H1 (cell line): ENCODE measurements around the gene PLSCR5. TPM values are rescaled to one million over a fixed set of nuclear protein-coding genes. Genes with fewer than 3 reads are reported as not detected.

ENCODE experiments used
- CTCF ChIA-PET: fragments of 300-600 bp; sonication (Branson Sonifier 250); formaldehyde crosslinking; loops from one replicate; lab custom pipeline; 2021; ENCODE audit not compliant: partially characterized antibody; lab: Charles Lee
- POLR2A ChIA-PET: fragments of 300-600 bp; sonication (Branson Sonifier 250); formaldehyde crosslinking; loops from one replicate; lab custom pipeline; 2021; ENCODE audit warnings: inconsistent platforms; ENCODE audit not compliant: partially characterized antibody; lab: Charles Lee
- DNase-seq, 2 experiments: peaks; one replicate each; pipeline versions ENCODE4 v3.0.0 to v3.0.0-alpha.2; 2010 to 2022; ENCODE audit warnings: low spot score in 2 of 2, low read depth in 1 of 2, mixed read lengths in 1 of 2
- FAIRE-seq: peaks from 2 replicates; lab custom pipeline; 2011; peaks lifted over from hg19 to GRCh38; lab: Jason Lieb, UNC
- H2AFZ ChIP-seq: 2 replicates; pipeline ENCODE4 v1.8.1; 2012; ENCODE audit warnings: low read length, inconsistent platforms
- H2AK5ac ChIP-seq: 2 replicates; pipeline ENCODE4 v1.6.1; 2013; ENCODE audit warnings: low read depth, low read length
- H2BK120ac ChIP-seq: replicated peaks from 2 replicates; pipeline ENCODE3; 2013; ENCODE audit warnings: low read depth, low read length, inconsistent platforms
- H2BK12ac ChIP-seq: 2 replicates; pipeline ENCODE4 v1.6.1; 2013; ENCODE audit warnings: low read depth, low read length
- H2BK15ac ChIP-seq: 2 replicates; pipeline ENCODE4 v1.6.1; 2013; ENCODE audit warnings: low read length
- H2BK20ac ChIP-seq: 2 replicates; pipeline ENCODE4 v1.6.1; 2013; ENCODE audit warnings: low read length
- H2BK5ac ChIP-seq: 2 replicates; pipeline ENCODE4 v1.6.1; 2013; ENCODE audit warnings: low read depth, low read length
- H3K14ac ChIP-seq: 2 replicates; pipeline ENCODE4 v1.6.1; 2013; ENCODE audit warnings: inconsistent platforms; ENCODE audit not compliant: insufficient read length
- H3K18ac ChIP-seq: 2 replicates; pipeline ENCODE4 v1.6.1; 2013; ENCODE audit warnings: low read length; ENCODE audit errors: extremely low read depth
- H3K23ac ChIP-seq: 2 replicates; pipeline ENCODE4 v1.6.1; 2013; ENCODE audit warnings: inconsistent platforms; ENCODE audit not compliant: insufficient read length
- H3K23me2 ChIP-seq: 2 replicates; pipeline ENCODE4 v1.6.1; 2013; ENCODE audit warnings: low read depth, low read length
- H3K27ac ChIP-seq: 2 replicates; pipeline ENCODE4 v1.6.1; 2011; ENCODE audit warnings: low read depth, low read length, inconsistent platforms
- H3K27me3 ChIP-seq, 4 experiments: replicated peaks in 1 of 4; 1 replicate in 1 of 4; 2 replicates in 3 of 4; pipeline versions ENCODE4 v1.6.1 to v1.8.1; 2011 to 2013; ENCODE audit warnings: low read length in 3 of 4, mild to moderate bottlenecking in 3 of 4, inconsistent platforms in 2 of 4, mixed read lengths in 2 of 4, moderate library complexity in 1 of 4; ENCODE audit not compliant: control insufficient read depth in 3 of 4, insufficient read depth in 3 of 4; ENCODE audit errors: extremely low read depth in 1 of 4
- H3K36me3 ChIP-seq, 4 experiments: 2 replicates each; pipeline versions ENCODE4 v1.6.1 to v1.8.1; 2011 to 2013; ENCODE audit warnings: mild to moderate bottlenecking in 4 of 4, low read length in 3 of 4, moderate library complexity in 2 of 4, control low read depth in 1 of 4, inconsistent platforms in 1 of 4; ENCODE audit not compliant: insufficient read depth in 4 of 4, control insufficient read depth in 2 of 4
- H3K4ac ChIP-seq: replicated peaks from 2 replicates; pipeline ENCODE3; 2013; ENCODE audit warnings: low read length, low read depth, mixed read lengths, inconsistent platforms; ENCODE audit not compliant: insufficient read length
- H3K4me1 ChIP-seq, 4 experiments: replicated peaks in 1 of 4; 1 replicate in 1 of 4; 2 replicates in 3 of 4; pipeline versions ENCODE4 v1.6.1 to v1.8.1; 2011 to 2013; ENCODE audit warnings: low read length in 3 of 4, inconsistent platforms in 2 of 4, mixed read lengths in 1 of 4; ENCODE audit not compliant: insufficient read depth in 4 of 4, control insufficient read depth in 3 of 4
- H3K4me2 ChIP-seq, 2 experiments: 2 replicates each; pipeline versions ENCODE4 v1.6.1 to v1.8.1; 2011 to 2013; ENCODE audit warnings: low read depth in 2 of 2, low read length in 2 of 2, control low read depth in 1 of 2, inconsistent platforms in 1 of 2, mild to moderate bottlenecking in 1 of 2; ENCODE audit not compliant: insufficient read depth in 1 of 2
- H3K4me3 ChIP-seq, 4 experiments: fragments of 200-600, 300-600 bp in 1 of 4; sonication (generic), shearing (Covaris generic), sonication (Bioruptor Twin) in 1 of 4; 2 replicates each; pipeline versions ENCODE4 v1.5.1 to v1.8.1; 2011 to 2016; ENCODE audit warnings: low read length in 4 of 4, low read depth in 3 of 4, control low read depth in 2 of 4, inconsistent platforms in 2 of 4, mild to moderate bottlenecking in 2 of 4, mixed read lengths in 1 of 4, moderate library complexity in 1 of 4; ENCODE audit not compliant: insufficient read depth in 2 of 4; ENCODE audit errors: extremely low read depth in 1 of 4
- H3K56ac ChIP-seq: replicated peaks from 2 replicates; pipeline ENCODE3; 2013; ENCODE audit warnings: low read depth, mild to moderate bottlenecking, mixed read lengths, low read length, inconsistent platforms; ENCODE audit not compliant: insufficient read length
- H3K79me1 ChIP-seq: 2 replicates; pipeline ENCODE4 v1.6.1; 2013; ENCODE audit warnings: low read depth, low read length, control low read depth
- H3K79me2 ChIP-seq, 2 experiments: 2 replicates each; pipeline versions ENCODE4 v1.6.1 to v1.8.1; 2012 to 2013; ENCODE audit warnings: low read length in 2 of 2, mild to moderate bottlenecking in 2 of 2, inconsistent platforms in 1 of 2; ENCODE audit not compliant: insufficient read depth in 2 of 2, control insufficient read depth in 1 of 2
- H3K9ac ChIP-seq, 4 experiments: replicated peaks in 1 of 4; 1 replicate in 1 of 4; 2 replicates in 3 of 4; pipeline versions ENCODE4 v1.6.1 to v1.8.1; 2011 to 2013; ENCODE audit warnings: low read depth in 3 of 4, low read length in 3 of 4, control low read depth in 2 of 4, mild to moderate bottlenecking in 2 of 4, moderate library complexity in 2 of 4, inconsistent platforms in 1 of 4; ENCODE audit errors: extremely low read depth in 1 of 4
- H3K9me3 ChIP-seq, 2 experiments: 2 replicates each; pipeline versions ENCODE4 v1.6.1 to v1.8.1; 2012 to 2013; ENCODE audit warnings: mild to moderate bottlenecking in 2 of 2, moderate library complexity in 2 of 2, control low read depth in 1 of 2, inconsistent platforms in 1 of 2, low read depth in 1 of 2, low read length in 1 of 2, mixed read lengths in 1 of 2; ENCODE audit not compliant: insufficient read depth in 2 of 2
- H4K20me1 ChIP-seq, 2 experiments: replicated peaks in 1 of 2; 2 replicates each; pipeline versions ENCODE3 to v1.8.1; 2011 to 2013; ENCODE audit warnings: inconsistent platforms in 2 of 2, low read length in 2 of 2, mild to moderate bottlenecking in 1 of 2; ENCODE audit not compliant: insufficient read depth in 2 of 2, control insufficient read depth in 1 of 2
- H4K5ac ChIP-seq: 2 replicates; pipeline ENCODE4 v1.6.1; 2013; ENCODE audit warnings: low read length, low read depth, mixed read lengths, inconsistent platforms; ENCODE audit not compliant: insufficient read length
- H4K8ac ChIP-seq: 2 replicates; pipeline ENCODE4 v1.8.0; 2013; ENCODE audit warnings: mild to moderate bottlenecking, moderate library complexity, low read length, inconsistent platforms; ENCODE audit not compliant: insufficient read depth; ENCODE audit errors: extremely low read depth
- H4K91ac ChIP-seq: replicated peaks from 2 replicates; pipeline ENCODE3; 2013; ENCODE audit warnings: low read length, mixed read lengths, inconsistent platforms; ENCODE audit not compliant: insufficient read length
- BACH1 ChIP-seq: IDR thresholded peaks from 2 replicates; pipeline ENCODE4 v1.6.1; 2012; ENCODE audit warnings: low read length, improper control_type of control experiment
- BCL11A ChIP-seq, 2 experiments: IDR thresholded peaks; one replicate each; pipeline ENCODE4 v1.6.1; 2011; ENCODE audit warnings: low read depth in 2 of 2, low read length in 2 of 2, mild to moderate bottlenecking in 2 of 2
- EZH2 ChIP-seq: fragments of 200-600 bp; sonication (generic); IDR thresholded peaks from 2 replicates; pipeline ENCODE4 v1.7.1; 2012; ENCODE audit warnings: low read depth, mild to moderate bottlenecking, moderate library complexity, low read length, inconsistent platforms; ENCODE audit not compliant: severe bottlenecking
- JUN ChIP-seq: IDR thresholded peaks from 2 replicates; pipeline ENCODE4 v1.6.1; 2011; ENCODE audit warnings: low read depth, mild to moderate bottlenecking, improper control_type of control experiment, low read length
- KDM4A ChIP-seq: IDR thresholded peaks from one replicate; pipeline ENCODE4 v1.7.1; 2012; ENCODE audit warnings: low read depth, mild to moderate bottlenecking, moderate library complexity, low read length, inconsistent platforms; ENCODE audit not compliant: severe bottlenecking
- PHF8 ChIP-seq: fragments of 200-600 bp; sonication (generic); conservative IDR thresholded peaks from 2 replicates; pipeline ENCODE4 v1.7.1; 2012; ENCODE audit warnings: low read depth, mild to moderate bottlenecking, inconsistent platforms, low read length, moderate library complexity
- SIN3A ChIP-seq, 2 experiments: IDR thresholded peaks in 1 of 2; conservative IDR thresholded peaks in 1 of 2; 2 replicates each; pipeline ENCODE4 v1.6.1; 2011 to 2012; ENCODE audit warnings: low read length in 2 of 2, improper control_type of control experiment in 1 of 2, low read depth in 1 of 2, mild to moderate bottlenecking in 1 of 2
- SIRT6 ChIP-seq: IDR thresholded peaks from one replicate; pipeline ENCODE4 v1.7.1; 2012; ENCODE audit warnings: low read length, inconsistent platforms
- SUZ12 ChIP-seq: fragments of 200-600 bp; sonication (generic); IDR thresholded peaks from 2 replicates; pipeline ENCODE4 v1.6.1; 2012; ENCODE audit warnings: mild to moderate bottlenecking, inconsistent platforms, low read length, moderate library complexity, mixed read lengths
- TAF1 ChIP-seq: IDR thresholded peaks from 2 replicates; pipeline ENCODE4 v1.6.1; 2011; ENCODE audit warnings: mild to moderate bottlenecking, low read depth, low read length
- WGBS, 2 experiments: shearing (Covaris generic) in 1 of 2; methylation state at CpG; one replicate each; pipeline versions ENCODE4 v1.1.6 to v1.1.7; 2013 to 2015; ENCODE audit warnings: low lambda C conversion rate in 2 of 2, mixed read lengths in 2 of 2, inconsistent platforms in 1 of 2, low coverage in 1 of 2, missing lambda C conversion rate in 1 of 2; ENCODE audit not compliant: insufficient replicate concordance in 2 of 2, insufficient coverage in 1 of 2, insufficient read length in 1 of 2; ENCODE audit errors: extremely low coverage in 1 of 2, missing lambda C conversion rate in 1 of 2; 5-methylcytosine and 5-hydroxymethylcytosine counted together
- polyA plus RNA-seq, 7 experiments: library from polyadenylated mRNA; depleted of rRNA in 3 of 7; stranded (reverse) in 5 of 7; unstranded in 2 of 7; fragments of >200 nt in 5 of 7; fragments of 200-250 nt in 2 of 7; gene quantifications; 1 replicate in 5 of 7; 2 replicates in 1 of 7; 4 replicates in 1 of 7; pipeline versions ENCODE4 v1.2.1 to v1.2.3, GENCODE V29; 2011 to 2013; ENCODE audit warnings: missing spikeins in 2 of 7, mixed read lengths in 2 of 7
- total RNA-seq: library from RNA; stranded (reverse); fragmentation: NEBNext Ultra II Directional; extraction: Animal tissue kit (Norgen Biotek cat#: 25700); gene quantifications from 2 replicates; pipeline ENCODE4 v1.2.1, GENCODE V29; 2021
- TF ChIP-seq, protein P1 (sequence below): IDR thresholded peaks from 2 replicates; pipeline ENCODE4 v1.6.1; 2012; ENCODE audit warnings: inconsistent platforms
- TF ChIP-seq, protein P2 (sequence below): IDR thresholded peaks from 2 replicates; pipeline ENCODE4 v1.6.1; 2012; ENCODE audit warnings: inconsistent platforms

PLSCR5 gene
- total and polyA plus RNA-seq, 2 of the 8 experiments (the other 6 are each of a cell fraction or from before 2014, with no cell fraction given): not detected

DNA sequence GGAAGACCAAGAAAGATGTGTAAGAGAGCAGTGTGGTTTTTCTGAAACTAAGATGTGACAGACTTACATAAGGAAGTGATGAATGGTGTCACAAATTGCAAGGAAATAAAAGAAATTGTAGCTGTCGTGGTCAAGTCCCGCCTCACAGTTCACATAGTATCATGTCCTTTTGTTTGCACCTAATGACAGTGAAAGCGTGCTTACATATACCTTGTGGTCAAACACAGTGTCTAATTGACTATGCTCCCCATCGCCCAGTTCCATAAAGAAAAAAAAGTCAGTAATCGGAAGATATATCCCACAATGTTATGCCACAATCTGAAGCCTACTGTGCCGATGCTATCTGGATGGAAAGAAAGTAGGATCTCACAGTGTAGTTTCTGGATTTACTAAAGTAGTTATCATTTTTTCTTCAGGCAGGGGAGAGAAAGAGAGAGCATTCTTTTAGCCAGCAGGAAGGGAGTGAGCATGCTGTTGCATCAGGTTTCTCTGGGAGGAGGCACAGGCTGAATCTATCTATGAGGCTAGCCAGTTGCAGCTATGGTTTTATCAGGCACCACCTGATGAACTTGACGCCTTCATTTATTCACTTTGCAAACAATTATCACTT is 50.9 kb downstream of the PLSCR5 start:
- Histone ChIP-seq H2BK12ac (peak overlapping the region; percentile 10; the same call in 1 of the 2 replicates), H3K4me1 (peaks cover 0 to 11% (median 0%) of the 10 kb centered on the region in 4 experiments; a peak in 2 of 7 replicates), H3K4ac (no peak overlapping the region), H4K20me1 (no peaks in the 10 kb centered on the region), H3K4me3 (no peak overlapping the region), H3K18ac (no peak overlapping the region), H2BK20ac (no peak overlapping the region), H4K5ac (no peak overlapping the region), H3K23me2 (no peaks in the 10 kb centered on the region), H2BK5ac (no peak overlapping the region), H3K56ac (no peak overlapping the region), H3K9me3 (peaks cover 0 to 7% of the 10 kb centered on the region in 2 experiments; a peak in 1 of 4 replicates), H3K36me3 (no peaks in the 10 kb centered on the region), H3K4me2 (no peak overlapping the region), H2AFZ (peak overlapping the region; percentile 90), H3K14ac (no peak overlapping the region), H2BK15ac (no peak overlapping the region), H3K27me3 (no peaks in the 10 kb centered on the region), H4K8ac (no peak overlapping the region), H2AK5ac (no peak overlapping the region), H3K9ac (no peak overlapping the region; a peak in 1 of 7 replicates), H4K91ac (no peak overlapping the region), H2BK120ac (no peak overlapping the region), H3K23ac (no peak overlapping the region), H3K79me1 (no peaks in the 10 kb centered on the region), H3K27ac (no peak overlapping the region), H3K79me2 (no peaks in the 10 kb centered on the region)
- ChIA-PET CTCF (interaction anchor here (0.6 to 1.0 kb wide), 3 partner anchors 32 to 55 kb away, joined by 3 read pairs; no protein-coding TSS in a partner anchor), POLR2A (no interaction called here)
- 91% methylated on average over 7 of the region's 7 CpGs; no CpG with 5 or more reads in 1 of the 2 experiments for WGBS, 2 experiments
- no peak for FAIRE-seq
- no peak for DNase-seq
- TF ChIP-seq SIRT6: no peak
- TF ChIP-seq PHF8: no peak
- TF ChIP-seq, protein P1, sequence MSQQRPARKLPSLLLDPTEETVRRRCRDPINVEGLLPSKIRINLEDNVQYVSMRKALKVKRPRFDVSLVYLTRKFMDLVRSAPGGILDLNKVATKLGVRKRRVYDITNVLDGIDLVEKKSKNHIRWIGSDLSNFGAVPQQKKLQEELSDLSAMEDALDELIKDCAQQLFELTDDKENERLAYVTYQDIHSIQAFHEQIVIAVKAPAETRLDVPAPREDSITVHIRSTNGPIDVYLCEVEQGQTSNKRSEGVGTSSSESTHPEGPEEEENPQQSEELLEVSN: peak; percentile 35; the same call in 1 of the 2 replicates
- no peak for TF ChIP-seq TAF1
- TF ChIP-seq SIN3A (conservative IDR thresholded peaks at IDR 0.05 in 1 of 2, IDR thresholded peaks at IDR 0.05 in 1 of 2; ENCODE audit: low read depth in 1 of 2, low read length in 2 of 2): no peak
- TF ChIP-seq BACH1: no peak
- no peak for TF ChIP-seq BCL11A (IDR thresholded peaks at IDR 0.05; ENCODE audit: low read depth in 2 of 2, low read length in 2 of 2)
- no peak for TF ChIP-seq EZH2
- TF ChIP-seq, protein P2, sequence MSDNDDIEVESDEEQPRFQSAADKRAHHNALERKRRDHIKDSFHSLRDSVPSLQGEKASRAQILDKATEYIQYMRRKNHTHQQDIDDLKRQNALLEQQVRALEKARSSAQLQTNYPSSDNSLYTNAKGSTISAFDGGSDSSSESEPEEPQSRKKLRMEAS: peak; percentile 42; the same call in 1 of the 2 replicates
- TF ChIP-seq KDM4A: no peak
- TF ChIP-seq SUZ12: no peak
- no peak for TF ChIP-seq JUN
